PC-9 (cell line): Measurements from ENCODE around the gene ROPN1B.

Source experiments
- EZH2 ChIP-seq: fragments of 200-600 bp; sonication (generic); IDR thresholded peaks from 2 replicates; pipeline ENCODE4 v1.8.0; 2017; ENCODE audit warnings: antibody characterized with exemption, low read depth
- TF ChIP-seq, protein P1 (sequence below): fragments of 200-600 bp; sonication (generic); conservative IDR thresholded peaks from 2 replicates; pipeline ENCODE4 v1.6.1; 2017; ENCODE audit warnings: mixed run types, antibody characterized with exemption, mild to moderate bottlenecking, moderate library complexity

DNA sequence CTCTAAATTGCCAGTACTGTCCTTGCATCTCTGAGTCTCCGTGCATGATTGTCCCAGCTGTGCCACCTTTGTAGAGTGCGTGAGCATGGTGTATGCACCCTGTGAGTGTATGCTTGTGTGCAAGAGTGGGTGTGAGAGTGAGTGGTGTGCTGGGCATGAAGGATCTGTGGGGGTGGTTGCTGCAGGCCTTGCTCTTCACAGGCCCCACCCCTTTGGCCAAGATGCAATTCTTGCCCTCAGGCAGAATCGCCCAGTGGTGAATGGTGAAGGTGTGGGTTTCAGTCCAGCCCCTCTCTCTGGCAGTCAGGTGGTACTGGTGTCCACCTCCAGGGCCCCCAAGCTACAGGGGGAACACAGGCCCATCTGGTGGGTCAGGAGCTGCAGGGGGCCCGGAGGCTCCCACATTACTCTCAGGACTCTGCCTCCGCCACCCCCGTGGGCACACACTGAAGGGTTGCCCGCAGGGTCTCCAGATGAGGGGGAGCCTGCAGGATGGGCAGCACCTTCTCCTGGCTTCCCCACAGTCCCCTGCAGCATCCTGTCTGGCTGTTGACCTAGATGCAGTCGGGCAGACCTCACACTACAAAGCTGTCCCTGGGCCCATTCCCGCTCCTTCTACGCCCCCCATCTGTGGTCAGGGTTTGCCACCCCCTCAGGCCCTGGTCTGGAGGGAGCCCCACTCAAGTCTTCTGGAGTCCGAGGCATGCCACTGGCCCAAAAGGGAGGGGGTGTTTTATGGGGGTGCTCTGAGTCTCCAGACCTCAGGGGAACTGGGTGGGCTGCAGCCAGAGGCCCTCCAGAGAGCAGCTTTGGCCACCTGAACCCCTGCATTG, 8.3 kb upstream of the ROPN1B start:
- TF ChIP-seq, protein P1, sequence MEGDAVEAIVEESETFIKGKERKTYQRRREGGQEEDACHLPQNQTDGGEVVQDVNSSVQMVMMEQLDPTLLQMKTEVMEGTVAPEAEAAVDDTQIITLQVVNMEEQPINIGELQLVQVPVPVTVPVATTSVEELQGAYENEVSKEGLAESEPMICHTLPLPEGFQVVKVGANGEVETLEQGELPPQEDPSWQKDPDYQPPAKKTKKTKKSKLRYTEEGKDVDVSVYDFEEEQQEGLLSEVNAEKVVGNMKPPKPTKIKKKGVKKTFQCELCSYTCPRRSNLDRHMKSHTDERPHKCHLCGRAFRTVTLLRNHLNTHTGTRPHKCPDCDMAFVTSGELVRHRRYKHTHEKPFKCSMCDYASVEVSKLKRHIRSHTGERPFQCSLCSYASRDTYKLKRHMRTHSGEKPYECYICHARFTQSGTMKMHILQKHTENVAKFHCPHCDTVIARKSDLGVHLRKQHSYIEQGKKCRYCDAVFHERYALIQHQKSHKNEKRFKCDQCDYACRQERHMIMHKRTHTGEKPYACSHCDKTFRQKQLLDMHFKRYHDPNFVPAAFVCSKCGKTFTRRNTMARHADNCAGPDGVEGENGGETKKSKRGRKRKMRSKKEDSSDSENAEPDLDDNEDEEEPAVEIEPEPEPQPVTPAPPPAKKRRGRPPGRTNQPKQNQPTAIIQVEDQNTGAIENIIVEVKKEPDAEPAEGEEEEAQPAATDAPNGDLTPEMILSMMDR = no peak
- TF ChIP-seq EZH2 = no peak
